Esophagus mucosa (tissue), 1 donor: ENCODE measurements around the gene CREBBP. TPM values are rescaled to one million over a fixed set of nuclear protein-coding genes. Genes with fewer than 3 reads are reported as not detected.

Source experiments
- ATAC-seq: fragments of 200-7000 bp; cut with Tn5 transposase; one replicate; pipeline ENCODE4 v1.9.1; 2020
- total RNA-seq: library from RNA; stranded (reverse); gene quantifications from one replicate; pipeline ENCODE4 v1.2.4, GENCODE V29; 2023
- donor health status: DM: yes; HTN: yes; CAD: no.

Gene CREBBP
- total RNA-seq, 1 donor from 2014 or later: 28.1 TPM

- peak; percentile 11 for ATAC-seq
Measured at GRCh38 chr16:3879258-3879886, 1.1 kb downstream of the CREBBP start.

- ATAC-seq: no peak
Measured at GRCh38 chr16:3878610-3879009, 1.9 kb downstream of the CREBBP start.

DNA sequence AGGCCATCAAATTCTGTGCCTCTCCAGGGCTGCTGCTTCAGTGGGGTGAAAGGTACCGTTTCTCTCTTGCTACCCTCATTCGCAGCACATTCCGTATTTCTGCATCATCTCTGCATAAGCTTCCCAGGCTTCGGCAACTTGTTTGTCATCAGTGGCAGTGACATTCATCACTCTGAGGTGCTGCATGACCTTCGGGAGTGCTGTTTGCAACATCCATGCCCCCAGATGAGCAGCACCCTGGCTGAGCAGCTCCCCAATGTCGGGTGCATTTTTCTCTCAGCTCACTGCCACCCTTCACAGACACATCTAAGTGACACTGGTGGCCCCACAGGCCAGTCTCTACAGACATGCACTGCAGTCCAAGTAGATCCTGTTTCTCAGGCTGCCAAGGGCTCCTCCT lies 3.8 kb downstream of the CREBBP start:
- no peak for ATAC-seq

DNA sequence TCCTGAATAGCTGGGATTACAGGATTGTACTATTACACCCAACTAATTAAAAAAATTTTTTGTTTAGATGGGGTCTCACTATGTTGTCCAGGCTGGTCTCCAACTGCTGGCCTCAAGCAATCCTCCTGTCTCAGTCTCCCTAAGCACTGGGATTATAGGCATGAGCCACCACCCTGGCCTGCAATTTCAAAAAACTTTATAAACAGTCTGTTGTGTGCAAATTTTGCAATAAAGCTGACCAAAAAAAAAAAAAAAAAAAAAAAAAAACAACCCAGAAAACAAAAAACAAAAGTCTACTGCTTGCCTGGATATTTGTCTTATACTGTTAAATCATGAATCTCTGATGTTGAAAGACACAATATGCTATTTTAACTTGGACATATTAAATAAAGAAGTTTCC lies 4.4 kb downstream of the CREBBP start:
- ATAC-seq: no peak

GRCh38 chr16:3874794-3875692 lies 5.5 kb downstream of the CREBBP start:
- no peak for ATAC-seq

- no peak for ATAC-seq
Measured at GRCh38 chr16:3874242-3874641, 6.3 kb downstream of the CREBBP start.

DNA sequence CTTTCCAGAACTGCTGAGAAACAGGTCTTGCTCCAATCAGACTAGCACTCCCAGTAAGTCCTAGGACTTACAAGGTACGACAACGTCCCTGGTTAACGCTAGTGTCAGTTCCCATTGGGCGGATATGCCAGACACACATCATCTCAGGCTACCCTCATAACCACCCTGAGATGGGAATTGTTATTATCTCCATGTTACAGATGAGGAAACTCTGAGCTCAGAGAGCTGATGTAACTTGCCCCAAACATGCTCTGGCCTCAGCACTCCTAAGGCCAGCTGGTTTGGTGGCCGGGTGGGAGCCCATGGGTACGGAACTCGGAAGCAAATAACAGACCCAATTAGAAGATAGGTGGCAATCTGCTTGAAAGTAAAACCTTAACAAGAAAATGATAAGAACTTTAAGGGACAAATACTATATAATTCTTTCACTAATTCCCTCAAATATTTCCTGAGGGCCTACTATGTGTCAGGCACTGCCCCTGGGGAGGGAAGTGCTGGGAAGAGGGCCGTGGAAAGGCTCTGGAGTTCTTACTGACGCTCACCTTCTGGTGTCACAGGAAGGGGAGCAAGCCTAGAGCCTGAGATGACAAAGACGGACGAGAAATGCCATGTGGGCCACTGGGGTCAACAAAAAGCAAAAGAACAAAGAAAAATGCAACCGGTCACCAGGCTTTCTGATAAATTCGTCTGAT lies 6.9 kb downstream of the CREBBP start:
- no peak for ATAC-seq

GRCh38 chr16:3872216-3872895 lies 8.2 kb downstream of the CREBBP start:
- ATAC-seq: no peak

- ATAC-seq: no peak
Measured at GRCh38 chr16:3868967-3869366, 11.5 kb downstream of the CREBBP start.

DNA sequence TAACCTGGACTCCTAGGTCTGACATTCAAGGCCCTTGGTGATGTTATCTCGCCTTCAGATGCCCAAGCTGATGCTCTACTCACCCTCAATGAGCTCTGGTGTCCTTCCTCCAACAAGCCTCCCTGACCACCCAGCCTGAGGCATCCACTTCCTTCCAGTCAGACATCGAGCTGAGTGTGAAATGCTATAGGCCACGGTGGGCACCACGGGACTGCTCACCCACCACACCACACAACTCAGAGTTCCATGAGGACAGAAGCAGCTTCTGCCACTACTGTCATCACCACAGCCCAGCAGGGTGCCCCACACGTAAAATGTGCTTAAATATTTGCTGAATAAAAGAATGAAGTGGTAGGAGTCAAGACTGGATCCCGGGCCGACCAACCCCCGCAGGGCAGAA lies 12.0 kb downstream of the CREBBP start:
- ATAC-seq: no peak

- no peak for ATAC-seq
Measured at GRCh38 chr16:3866703-3867431, 13.6 kb downstream of the CREBBP start.

DNA sequence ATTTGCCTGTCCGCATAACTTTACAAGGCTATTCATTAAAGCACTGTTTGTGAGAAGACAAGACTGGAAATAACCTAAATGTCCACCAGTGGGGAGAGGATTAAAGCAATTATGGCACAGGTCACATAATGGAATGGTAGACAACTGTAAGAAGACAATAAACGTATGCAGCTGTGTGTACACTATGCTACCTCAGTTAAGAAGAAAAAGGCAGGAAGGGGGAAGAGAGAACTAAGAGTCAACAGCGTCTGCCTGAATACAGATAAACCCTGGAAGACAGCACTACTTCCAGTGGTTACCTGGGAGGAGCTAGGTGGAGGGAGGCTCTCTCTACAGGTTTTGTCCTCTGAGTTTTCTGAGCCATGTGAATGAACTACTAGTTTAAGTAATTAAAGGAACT lies 15.3 kb downstream of the CREBBP start:
- ATAC-seq: no peak

- ATAC-seq: no peak
Measured at GRCh38 chr16:3864562-3864961, 16.0 kb downstream of the CREBBP start.

DNA sequence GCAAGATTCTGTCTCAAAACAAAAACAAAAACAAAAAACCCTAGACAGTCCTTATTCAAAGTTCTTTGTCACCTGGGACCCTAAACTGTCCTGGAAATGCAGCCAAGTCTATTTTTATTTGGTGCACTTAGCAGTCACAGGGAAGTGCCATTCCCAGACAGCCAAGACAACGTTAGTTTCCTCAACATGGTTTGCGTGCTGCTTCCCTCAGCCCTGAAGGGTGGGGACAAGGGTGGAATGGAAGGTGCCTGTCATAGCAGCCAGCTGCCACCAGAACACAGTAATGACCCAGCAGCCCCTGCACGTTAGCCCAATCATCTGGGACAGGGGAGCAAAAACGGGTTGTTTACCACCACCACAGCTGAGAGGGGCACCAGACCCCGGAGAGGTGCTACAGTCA lies 16.9 kb downstream of the CREBBP start:
- ATAC-seq: no peak

- ATAC-seq: no peak
Measured at GRCh38 chr16:3861808-3862451, 18.6 kb downstream of the CREBBP start.

- no peak for ATAC-seq
Measured at GRCh38 chr16:3859889-3860288, 20.6 kb downstream of the CREBBP start.

- no peak for ATAC-seq
Measured at GRCh38 chr16:3858801-3859200, 21.7 kb downstream of the CREBBP start.

- ATAC-seq: peak; percentile 93
Measured at GRCh38 chr16:3857189-3858043, 23.1 kb downstream of the CREBBP start.

DNA sequence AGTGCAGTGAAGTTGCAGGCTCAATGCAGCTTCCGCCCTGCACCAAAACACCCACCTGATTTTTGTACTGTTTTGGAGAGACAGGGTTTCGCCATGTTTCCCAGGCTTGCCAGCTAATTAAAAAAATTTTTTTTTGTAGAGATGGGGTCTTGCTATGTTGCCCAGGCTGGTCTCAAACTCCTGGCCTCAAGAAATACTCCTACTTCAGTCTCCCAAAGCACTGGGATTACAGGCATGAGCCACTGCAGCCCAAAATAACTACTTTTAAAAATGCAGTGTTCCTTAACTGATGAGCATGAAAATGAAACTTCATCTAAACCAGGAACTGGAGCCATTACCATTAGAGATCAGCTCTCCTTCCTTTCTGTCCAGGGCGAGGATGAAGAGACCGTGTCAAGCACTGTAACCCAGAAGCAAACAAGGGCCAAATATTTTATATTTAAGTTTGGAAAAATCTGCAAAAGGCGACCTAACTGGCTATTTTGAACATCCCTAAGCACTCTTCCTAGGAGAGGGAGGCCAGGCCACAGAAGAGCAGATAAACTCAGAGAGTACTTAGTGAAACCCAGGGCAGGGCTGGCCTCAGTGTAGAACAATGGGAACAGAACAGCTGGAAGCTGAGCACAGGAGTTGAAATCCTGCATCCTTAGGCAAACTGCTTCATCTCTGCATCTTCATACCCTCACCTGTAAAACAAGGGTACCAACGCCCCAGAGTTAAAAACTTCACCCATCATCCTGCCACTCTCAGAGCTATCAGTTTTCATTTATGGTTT lies 24.0 kb downstream of the CREBBP start:
- ATAC-seq: no peak
